ENCODE measurements around the gene C1GALT1C1L.
"Not testable (repeated sequence)": the region's sequence is repeated elsewhere in the genome, so short reads cannot be mapped to it uniquely, and the experiment has no call there.

Gene C1GALT1C1L

GRCh38 chr2:43692428-43692994, 16.3 kb upstream of the C1GALT1C1L start:
- TF ChIP-seq ZFX (IDR thresholded peaks at IDR 0.05) = no peak
- TF ChIP-seq, protein P1, sequence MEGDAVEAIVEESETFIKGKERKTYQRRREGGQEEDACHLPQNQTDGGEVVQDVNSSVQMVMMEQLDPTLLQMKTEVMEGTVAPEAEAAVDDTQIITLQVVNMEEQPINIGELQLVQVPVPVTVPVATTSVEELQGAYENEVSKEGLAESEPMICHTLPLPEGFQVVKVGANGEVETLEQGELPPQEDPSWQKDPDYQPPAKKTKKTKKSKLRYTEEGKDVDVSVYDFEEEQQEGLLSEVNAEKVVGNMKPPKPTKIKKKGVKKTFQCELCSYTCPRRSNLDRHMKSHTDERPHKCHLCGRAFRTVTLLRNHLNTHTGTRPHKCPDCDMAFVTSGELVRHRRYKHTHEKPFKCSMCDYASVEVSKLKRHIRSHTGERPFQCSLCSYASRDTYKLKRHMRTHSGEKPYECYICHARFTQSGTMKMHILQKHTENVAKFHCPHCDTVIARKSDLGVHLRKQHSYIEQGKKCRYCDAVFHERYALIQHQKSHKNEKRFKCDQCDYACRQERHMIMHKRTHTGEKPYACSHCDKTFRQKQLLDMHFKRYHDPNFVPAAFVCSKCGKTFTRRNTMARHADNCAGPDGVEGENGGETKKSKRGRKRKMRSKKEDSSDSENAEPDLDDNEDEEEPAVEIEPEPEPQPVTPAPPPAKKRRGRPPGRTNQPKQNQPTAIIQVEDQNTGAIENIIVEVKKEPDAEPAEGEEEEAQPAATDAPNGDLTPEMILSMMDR (conservative IDR thresholded peaks at IDR 0.05) = no peak
- no peak overlapping the region for H3K27ac ChIP-seq

- TF ChIP-seq ZFX (IDR thresholded peaks at IDR 0.05) = no peak
- TF ChIP-seq, protein P1 (conservative IDR thresholded peaks at IDR 0.05) = no peak
These were observed 13.8 kb upstream of the C1GALT1C1L start for GRCh38 chr2:43689999-43690398.

DNA sequence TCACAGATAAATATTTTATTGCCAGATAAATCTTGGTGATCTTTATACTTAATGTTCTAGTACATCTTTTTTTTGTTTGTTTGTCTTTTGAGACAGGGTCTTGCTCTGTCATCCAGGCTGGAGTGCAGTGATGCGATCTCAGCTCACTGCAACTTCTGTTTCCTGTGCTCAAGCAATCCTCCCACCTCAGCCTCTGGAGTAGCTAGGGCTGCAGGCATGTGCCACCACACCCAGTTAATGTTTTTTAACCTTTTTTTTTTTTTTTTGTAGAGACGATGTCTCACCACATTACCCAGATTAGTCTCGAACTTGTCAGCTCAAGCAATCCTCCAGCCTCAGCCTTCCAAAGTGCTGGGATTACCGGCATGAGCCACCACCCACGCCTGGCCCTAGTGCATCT, 9.1 kb upstream of the C1GALT1C1L start:
- TF ChIP-seq ZFX (IDR thresholded peaks at IDR 0.05) = no peak
- TF ChIP-seq, protein P1 (conservative IDR thresholded peaks at IDR 0.05) = no peak
- no peak overlapping the region for H3K27ac ChIP-seq

More at GRCh38 chr2:43689999-43690398, 13.8 kb upstream of the C1GALT1C1L start:
- H3K27ac ChIP-seq = no peak overlapping the region

DNA sequence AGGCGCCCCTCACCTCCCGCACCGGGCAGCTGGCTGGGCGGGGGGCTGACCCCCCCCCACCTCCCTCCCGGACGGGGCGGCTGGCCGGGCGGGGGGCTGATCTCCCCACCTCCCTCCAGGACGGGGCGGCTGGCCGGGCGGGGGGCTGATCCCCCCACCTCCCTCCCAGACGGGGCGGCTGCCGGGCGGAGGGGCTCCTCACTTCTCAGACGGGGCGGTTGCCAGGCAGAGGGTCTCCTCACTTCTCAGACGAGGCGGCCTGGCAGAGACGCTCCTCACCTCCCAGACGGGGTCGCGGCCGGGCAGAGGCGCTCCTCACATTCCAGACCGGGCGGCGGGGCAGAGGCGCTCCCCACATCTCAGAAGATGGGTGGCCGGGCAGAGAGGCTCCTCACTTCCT, 1.6 kb upstream of the C1GALT1C1L start:
- not testable (repeated sequence) for H3K27ac ChIP-seq

DNA sequence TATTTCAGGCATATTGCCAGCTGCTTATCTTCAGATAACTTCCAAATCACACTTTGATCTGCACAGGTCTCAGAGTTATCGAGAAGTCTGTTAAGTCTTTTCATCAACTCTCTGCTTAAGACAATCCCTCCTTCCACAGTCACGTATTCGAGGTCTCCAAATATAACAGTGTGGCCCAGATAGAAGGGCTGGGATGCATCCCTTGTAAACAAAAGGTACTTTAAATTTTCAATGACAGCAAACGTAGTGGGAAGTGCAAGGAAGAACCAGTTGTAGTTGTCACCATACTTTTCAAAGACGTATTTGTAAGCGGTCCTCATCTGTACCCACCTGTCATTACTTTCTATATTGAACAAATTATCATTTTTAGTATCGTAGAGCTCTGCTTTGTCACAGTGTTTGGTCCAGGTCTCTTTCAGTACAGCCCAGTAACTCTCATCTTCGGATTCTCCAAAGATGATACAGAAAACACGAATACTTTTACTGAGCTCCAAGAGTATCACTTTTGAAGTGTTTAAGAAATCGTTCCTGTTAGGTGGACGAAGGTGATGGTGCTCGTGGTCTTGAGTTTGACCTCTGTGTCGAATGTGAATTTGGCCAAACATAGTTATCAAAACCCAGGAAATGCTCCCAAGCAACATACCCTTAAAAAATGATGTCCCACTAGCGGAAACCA, 445 bp downstream of the C1GALT1C1L start:
- no peak for TF ChIP-seq ZFX (IDR thresholded peaks at IDR 0.05)
- TF ChIP-seq, protein P1 (conservative IDR thresholded peaks at IDR 0.05) = no peak
- no peak overlapping the region for H3K27ac ChIP-seq

- TF ChIP-seq, protein P1 (conservative IDR thresholded peaks at IDR 0.05) = no peak
- TF ChIP-seq ZFX (IDR thresholded peaks at IDR 0.05) = no peak
- no peak overlapping the region for H3K27ac ChIP-seq
These were observed 19.0 kb downstream of the C1GALT1C1L start for GRCh38 chr2:43657241-43657640.

GRCh38 chr2:43653506-43653905, 22.7 kb downstream of the C1GALT1C1L start:
- TF ChIP-seq, protein P1 (conservative IDR thresholded peaks at IDR 0.05) = no peak
- H3K27ac ChIP-seq = no peak overlapping the region

Measured in C4-2B (cell line).